GM19238 (cell line): ENCODE data around the gene KIF23.

ENCODE experiments used
- DNase-seq: peaks from one replicate; pipeline ENCODE4 v3.0.0; 2011; ENCODE audit warnings: low spot score; ENCODE audit not compliant: insufficient read length

KIF23 gene

GRCh38 chr15:69394556-69395282 is 19.4 kb upstream of the KIF23 start:
- peak; percentile 79 for DNase-seq

- no peak for DNase-seq
Observed at GRCh38 chr15:69395460-69395859, 18.7 kb upstream of the KIF23 start.

- no peak for DNase-seq
Observed at GRCh38 chr15:69395991-69396390, 18.2 kb upstream of the KIF23 start.

GRCh38 chr15:69398491-69398891 is 15.7 kb upstream of the KIF23 start:
- DNase-seq: no peak

- DNase-seq: no peak
Observed at GRCh38 chr15:69400850-69401249, 13.3 kb upstream of the KIF23 start.

GRCh38 chr15:69402816-69403215 is 11.3 kb upstream of the KIF23 start:
- DNase-seq: no peak

GRCh38 chr15:69403594-69403993 is 10.6 kb upstream of the KIF23 start:
- DNase-seq: no peak

- no peak for DNase-seq
Observed at GRCh38 chr15:69405110-69405509, 9.0 kb upstream of the KIF23 start.

- no peak for DNase-seq
Observed at GRCh38 chr15:69407719-69408400, 6.3 kb upstream of the KIF23 start.

- no peak for DNase-seq
Observed at GRCh38 chr15:69408841-69409240, 5.3 kb upstream of the KIF23 start.

- DNase-seq: no peak
Observed at GRCh38 chr15:69410248-69410874, 3.8 kb upstream of the KIF23 start.

GRCh38 chr15:69412274-69412673 is 1.9 kb upstream of the KIF23 start:
- DNase-seq: no peak

- no peak for DNase-seq
Observed at GRCh38 chr15:69412701-69413100, 1.4 kb upstream of the KIF23 start.

GRCh38 chr15:69414701-69415167 is 585 bp downstream of the KIF23 start:
- no peak for DNase-seq

GRCh38 chr15:69415381-69415780 is 1.2 kb downstream of the KIF23 start:
- DNase-seq: no peak

- no peak for DNase-seq
Observed at GRCh38 chr15:69417581-69417980, 3.4 kb downstream of the KIF23 start.

- no peak for DNase-seq
Observed at GRCh38 chr15:69421498-69421897, 7.3 kb downstream of the KIF23 start.

- DNase-seq: no peak
Observed at GRCh38 chr15:69422336-69422895, 8.3 kb downstream of the KIF23 start.

- DNase-seq: no peak
Observed at GRCh38 chr15:69424001-69424400, 9.9 kb downstream of the KIF23 start.

- no peak for DNase-seq
Observed at GRCh38 chr15:69424748-69425413, 10.7 kb downstream of the KIF23 start.

GRCh38 chr15:69433831-69434230 is 19.7 kb downstream of the KIF23 start:
- no peak for DNase-seq

- no peak for DNase-seq
Observed at GRCh38 chr15:69434238-69434637, 20.1 kb downstream of the KIF23 start.
